ENCODE measurements around the gene SLC10A1.

Gene SLC10A1

GRCh38 chr14:69794791-69795190 lies 2.2 kb downstream of the SLC10A1 start:
- Histone ChIP-seq H3K4me3 (ENCODE audit: low read depth, low read length) (no peak overlapping the region), H3K9me3 (no peaks in the 10 kb centered on the region), H3K27me3 (0 out of 2 replicates have a peak, but pooled peaks cover 3% of the 10 kb centered on the region), H3K36me3 (no peaks in the 10 kb centered on the region), H3K4me1 (no peaks in the 10 kb centered on the region)
- DNase-seq, result no peak
- no peak for TF ChIP-seq CTCF (IDR thresholded peaks at IDR 0.05; ENCODE audit: low read depth, low read length)

- H3K4me1 ChIP-seq, result no peaks in the 10 kb centered on the region
- no peak for TF ChIP-seq CTCF (IDR thresholded peaks at IDR 0.05; ENCODE audit: low read depth, low read length)
- no peaks in the 10 kb centered on the region for H3K36me3 ChIP-seq
- H3K27me3 ChIP-seq, result peaks cover 8% of the 10 kb centered on the region; the same call in 1 of the 2 replicates
- no peak for DNase-seq
- no peak overlapping the region for H3K4me3 ChIP-seq (ENCODE audit: low read depth, low read length)
- no peaks in the 10 kb centered on the region for H3K9me3 ChIP-seq
Observed at GRCh38 chr14:69792887-69793421, 4.1 kb downstream of the SLC10A1 start.

GRCh38 chr14:69789118-69789640 lies 7.9 kb downstream of the SLC10A1 start:
- DNase-seq, result no peak
- Histone ChIP-seq H3K4me3 (ENCODE audit: low read depth, low read length) (no peak overlapping the region), H3K9me3 (no peaks in the 10 kb centered on the region), H3K4me1 (no peaks in the 10 kb centered on the region), H3K27me3 (peaks cover 8% of the 10 kb centered on the region; the same call in 1 of the 2 replicates), H3K36me3 (no peaks in the 10 kb centered on the region)
- TF ChIP-seq CTCF (IDR thresholded peaks at IDR 0.05; ENCODE audit: low read depth, low read length), result no peak

GRCh38 chr14:69786603-69787002 lies 10.4 kb downstream of the SLC10A1 start:
- Histone ChIP-seq H3K4me3 (ENCODE audit: low read depth, low read length) (no peak overlapping the region), H3K9me3 (no peaks in the 10 kb centered on the region), H3K27me3 (peaks cover 8% of the 10 kb centered on the region; the same call in 1 of the 2 replicates), H3K4me1 (no peaks in the 10 kb centered on the region), H3K36me3 (no peaks in the 10 kb centered on the region)
- DNase-seq, result no peak
- no peak for TF ChIP-seq CTCF (IDR thresholded peaks at IDR 0.05; ENCODE audit: low read depth, low read length)

GRCh38 chr14:69784942-69785341 lies 12.1 kb downstream of the SLC10A1 start:
- no peak for DNase-seq
- TF ChIP-seq CTCF (IDR thresholded peaks at IDR 0.05; ENCODE audit: low read depth, low read length), result no peak

GRCh38 chr14:69780952-69781351 lies 16.1 kb downstream of the SLC10A1 start:
- H3K36me3 ChIP-seq, result peaks cover 18% of the 10 kb centered on the region
- H3K9me3 ChIP-seq, result no peaks in the 10 kb centered on the region
- no peaks in the 10 kb centered on the region for H3K4me1 ChIP-seq
- no peak overlapping the region for H3K4me3 ChIP-seq (ENCODE audit: low read depth, low read length)
- no peaks in the 10 kb centered on the region for H3K27me3 ChIP-seq
- no peak for TF ChIP-seq CTCF (IDR thresholded peaks at IDR 0.05; ENCODE audit: low read depth, low read length)
- DNase-seq, result no peak

More at GRCh38 chr14:69784942-69785341, 12.1 kb downstream of the SLC10A1 start:
- Histone ChIP-seq H3K36me3 (no peaks in the 10 kb centered on the region), H3K27me3 (peaks cover 6% of the 10 kb centered on the region; the same call in 1 of the 2 replicates), H3K4me3 (ENCODE audit: low read depth, low read length) (no peak overlapping the region), H3K4me1 (no peaks in the 10 kb centered on the region), H3K9me3 (no peaks in the 10 kb centered on the region)
